PC-3 (cell line): ENCODE measurements around the gene DENND1B.

Source experiments
- EZH2 ChIP-seq: fragments of 300-600 bp; sonication (generic); IDR thresholded peaks from one replicate; pipeline ENCODE4 v1.6.1; 2017; ENCODE audit warnings: antibody characterized with exemption, mild to moderate bottlenecking, low read length; ENCODE audit not compliant: unreplicated experiment
- EZH2phosphoT487 ChIP-seq: fragments of 300-600 bp; sonication (generic); IDR thresholded peaks from 2 replicates; pipeline ENCODE4 v1.6.1; 2018; ENCODE audit warnings: mild to moderate bottlenecking, antibody characterized with exemption, low read length, borderline replicate concordance
- TF ChIP-seq, protein P1 (sequence below): fragments of 300-600 bp; sonication (generic); conservative IDR thresholded peaks from 2 replicates; pipeline ENCODE4 v1.5.1; 2017; ENCODE audit warnings: antibody characterized with exemption, low read depth, mild to moderate bottlenecking, low read length

GRCh38 chr1:197673292-197673691, 102.0 kb downstream of the DENND1B start:
- TF ChIP-seq, protein P1, sequence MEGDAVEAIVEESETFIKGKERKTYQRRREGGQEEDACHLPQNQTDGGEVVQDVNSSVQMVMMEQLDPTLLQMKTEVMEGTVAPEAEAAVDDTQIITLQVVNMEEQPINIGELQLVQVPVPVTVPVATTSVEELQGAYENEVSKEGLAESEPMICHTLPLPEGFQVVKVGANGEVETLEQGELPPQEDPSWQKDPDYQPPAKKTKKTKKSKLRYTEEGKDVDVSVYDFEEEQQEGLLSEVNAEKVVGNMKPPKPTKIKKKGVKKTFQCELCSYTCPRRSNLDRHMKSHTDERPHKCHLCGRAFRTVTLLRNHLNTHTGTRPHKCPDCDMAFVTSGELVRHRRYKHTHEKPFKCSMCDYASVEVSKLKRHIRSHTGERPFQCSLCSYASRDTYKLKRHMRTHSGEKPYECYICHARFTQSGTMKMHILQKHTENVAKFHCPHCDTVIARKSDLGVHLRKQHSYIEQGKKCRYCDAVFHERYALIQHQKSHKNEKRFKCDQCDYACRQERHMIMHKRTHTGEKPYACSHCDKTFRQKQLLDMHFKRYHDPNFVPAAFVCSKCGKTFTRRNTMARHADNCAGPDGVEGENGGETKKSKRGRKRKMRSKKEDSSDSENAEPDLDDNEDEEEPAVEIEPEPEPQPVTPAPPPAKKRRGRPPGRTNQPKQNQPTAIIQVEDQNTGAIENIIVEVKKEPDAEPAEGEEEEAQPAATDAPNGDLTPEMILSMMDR, result no peak
- TF ChIP-seq EZH2, result no peak
- TF ChIP-seq EZH2phosphoT487, result no peak
